Raji (cell line): ENCODE results near the gene LEMD2.
A peak's percentile ranks its signal among the peaks of the same experiment; 100 is the strongest.

Source experiments
- POLR2A ChIP-seq: IDR thresholded peaks from 2 replicates; pipeline ENCODE4 v1.6.1; 2011; ENCODE audit warnings: low read depth, low read length, control low read depth; ENCODE audit not compliant: insufficient read depth

Gene LEMD2

GRCh38 chr6:33788694-33789549 lies at the start of gene LEMD2:
LEMD2 (minus strand) TSS chr6:33789130; CDS start chr6:33789116, 14 bp downstream.
- peak; percentile 82 for TF ChIP-seq POLR2A

GRCh38 chr6:33837971-33838665 lies 49.2 kb upstream of the LEMD2 start:
- no peak for TF ChIP-seq POLR2A

GRCh38 chr6:33836806-33837469 lies 48.0 kb upstream of the LEMD2 start:
- no peak for TF ChIP-seq POLR2A

GRCh38 chr6:33834401-33835392 lies 45.8 kb upstream of the LEMD2 start:
- TF ChIP-seq POLR2A = no peak

- no peak for TF ChIP-seq POLR2A
Observed at GRCh38 chr6:33833599-33833998, 44.7 kb upstream of the LEMD2 start.

- no peak for TF ChIP-seq POLR2A
Observed at GRCh38 chr6:33830635-33831240, 41.8 kb upstream of the LEMD2 start.

- TF ChIP-seq POLR2A = no peak
Observed at GRCh38 chr6:33828764-33829731, 40.1 kb upstream of the LEMD2 start.

- TF ChIP-seq POLR2A = no peak
Observed at GRCh38 chr6:33828452-33828763, 39.5 kb upstream of the LEMD2 start.

- TF ChIP-seq POLR2A = no peak
Observed at GRCh38 chr6:33827546-33828451, 38.9 kb upstream of the LEMD2 start.

- TF ChIP-seq POLR2A = no peak
Observed at GRCh38 chr6:33826537-33826936, 37.6 kb upstream of the LEMD2 start.

GRCh38 chr6:33824461-33825154 lies 35.7 kb upstream of the LEMD2 start:
- TF ChIP-seq POLR2A = no peak

- no peak for TF ChIP-seq POLR2A
Observed at GRCh38 chr6:33823806-33824205, 34.9 kb upstream of the LEMD2 start.
